Neural crest cell (in vitro differentiated cells): ENCODE data around the gene TMUB1. TPM values are rescaled to one million over a fixed set of nuclear protein-coding genes. Genes with fewer than 3 reads are reported as not detected.

ENCODE experiments used
- DNase-seq: peaks from one replicate; pipeline ENCODE4 v3.0.0; 2021; ENCODE audit warnings: low read depth, mixed read lengths, low spot score
- H3K27ac Mint-ChIP-seq: one replicate; pipeline ENCODE4 v1.8.0; 2021; ENCODE audit warnings: mild to moderate bottlenecking, mixed read lengths; ENCODE audit not compliant: unreplicated experiment
- H3K27me3 Mint-ChIP-seq: 2 replicates; pipeline ENCODE4 v1.8.0; 2021; ENCODE audit warnings: low read depth, mild to moderate bottlenecking, mixed read lengths
- H3K36me3 Mint-ChIP-seq: 2 replicates; pipeline ENCODE4 v1.8.0; 2021; ENCODE audit warnings: low read depth, mild to moderate bottlenecking, mixed read lengths
- H3K4me1 Mint-ChIP-seq: 2 replicates; pipeline ENCODE4 v1.8.0; 2021; ENCODE audit warnings: mixed read lengths
- H3K4me3 Mint-ChIP-seq: one replicate; pipeline ENCODE4 v1.8.0; 2021; ENCODE audit warnings: mild to moderate bottlenecking, mixed read lengths
- H3K9me3 Mint-ChIP-seq: 2 replicates; pipeline ENCODE4 v1.8.0; 2021; ENCODE audit warnings: mixed read lengths
- CTCF ChIP-seq: fragments of 200-600 bp; sonication (generic); conservative IDR thresholded peaks from 2 replicates; pipeline ENCODE4 v1.5.0; 2021; ENCODE audit warnings: antibody characterized with exemption, mild to moderate bottlenecking
- total RNA-seq: library from RNA; stranded (reverse); gene quantifications from 2 replicates; pipeline ENCODE4 v1.2.1, GENCODE V29; 2021

Gene TMUB1
- total RNA-seq, 1 donor from 2014 or later: 44.9 TPM

DNA sequence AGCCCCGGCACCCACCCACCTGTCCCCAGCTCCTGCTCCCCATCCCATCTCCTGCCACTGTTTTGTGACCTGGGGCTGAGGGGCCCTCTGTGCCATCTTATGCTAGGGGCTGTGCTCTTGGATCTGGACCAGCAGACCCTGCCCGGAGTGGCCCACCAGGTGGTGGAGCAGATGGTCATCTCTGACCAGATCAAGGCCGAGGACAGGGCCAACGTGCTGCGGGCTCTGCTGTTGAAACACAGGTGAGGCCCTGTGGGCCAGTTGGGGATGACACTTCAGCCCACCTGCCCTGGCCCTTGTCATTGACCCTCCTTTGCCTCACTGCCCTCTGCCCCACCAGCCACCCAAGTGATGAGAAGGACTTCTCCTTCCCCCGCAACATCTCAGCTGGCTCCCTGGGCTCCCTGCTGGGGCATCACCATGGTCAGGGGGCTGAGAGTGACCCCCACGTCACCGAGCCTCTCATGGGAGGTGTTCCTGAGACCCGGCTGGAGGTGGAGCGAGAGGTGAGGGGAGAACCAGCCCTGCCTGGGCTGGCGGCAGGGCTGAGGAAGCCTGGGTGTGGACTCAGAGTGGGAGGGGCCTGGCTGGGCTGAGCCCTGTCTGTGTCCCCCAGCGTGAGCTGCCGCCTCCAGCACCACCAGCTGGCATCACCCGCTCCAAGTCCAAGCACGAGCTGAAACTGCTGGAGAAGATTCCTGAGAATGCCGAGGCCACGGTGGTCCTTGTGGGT, 13.3 kb downstream of the TMUB1 start:
- no peak for DNase-seq
- TF ChIP-seq CTCF: no peak
- Mint-ChIP-seq H3K4me3 (no peak overlapping the region), H3K27me3 (no peaks in the 10 kb centered on the region), H3K4me1 (no peaks in the 10 kb centered on the region), H3K27ac (no peak overlapping the region), H3K9me3 (no peaks in the 10 kb centered on the region), H3K36me3 (peaks cover 2% of the 10 kb centered on the region)

GRCh38 chr7:151068069-151068773, 15.1 kb downstream of the TMUB1 start:
- TF ChIP-seq CTCF: no peak
- Mint-ChIP-seq H3K4me1 (peaks cover 3% of the 10 kb centered on the region), H3K27me3 (no peaks in the 10 kb centered on the region), H3K27ac (no peak overlapping the region), H3K36me3 (peaks cover 2% of the 10 kb centered on the region), H3K4me3 (no peak overlapping the region), H3K9me3 (no peaks in the 10 kb centered on the region)
- no peak for DNase-seq

DNA sequence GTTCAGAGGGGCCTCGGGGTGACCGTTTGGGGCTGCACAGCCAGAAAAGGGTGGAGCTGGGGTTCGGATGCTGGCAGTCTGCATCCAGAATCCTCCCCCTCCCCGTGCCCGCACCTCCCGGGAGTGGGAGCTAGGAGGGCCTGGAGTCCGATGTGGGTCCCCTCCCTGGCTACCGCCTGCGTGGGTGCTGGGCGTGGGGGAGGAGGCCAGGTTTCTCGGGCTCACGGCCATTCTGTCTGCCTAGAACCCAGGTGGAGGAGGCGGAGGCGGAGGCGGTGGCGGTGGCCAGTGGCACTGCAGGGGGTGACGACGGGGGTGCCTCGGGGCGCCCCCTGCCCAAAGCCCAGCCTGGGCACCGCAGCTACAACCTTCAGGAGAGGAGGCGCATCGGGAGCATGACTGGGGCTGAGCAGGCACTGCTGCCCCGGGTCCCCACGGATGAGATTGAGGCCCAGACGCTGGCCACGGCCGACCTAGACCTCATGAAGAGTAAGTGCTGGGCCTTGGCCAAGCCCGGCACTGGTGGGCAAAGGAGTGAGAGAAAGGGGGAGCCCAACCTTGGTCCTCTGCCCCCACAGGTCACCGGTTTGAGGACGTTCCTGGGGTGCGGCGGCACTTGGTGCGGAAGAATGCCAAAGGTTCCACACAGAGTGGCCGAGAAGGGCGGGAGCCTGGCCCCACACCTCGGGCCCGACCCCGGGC, 16.9 kb downstream of the TMUB1 start:
- H3K27ac Mint-ChIP-seq: no peak overlapping the region
- H3K9me3 Mint-ChIP-seq: no peaks in the 10 kb centered on the region
- H3K36me3 Mint-ChIP-seq: peaks cover 2% of the 10 kb centered on the region
- no peaks in the 10 kb centered on the region for H3K27me3 Mint-ChIP-seq
- no peak for TF ChIP-seq CTCF
- DNase-seq: no peak
- H3K4me1 Mint-ChIP-seq: peaks cover 12% of the 10 kb centered on the region
- no peak overlapping the region for H3K4me3 Mint-ChIP-seq

DNA sequence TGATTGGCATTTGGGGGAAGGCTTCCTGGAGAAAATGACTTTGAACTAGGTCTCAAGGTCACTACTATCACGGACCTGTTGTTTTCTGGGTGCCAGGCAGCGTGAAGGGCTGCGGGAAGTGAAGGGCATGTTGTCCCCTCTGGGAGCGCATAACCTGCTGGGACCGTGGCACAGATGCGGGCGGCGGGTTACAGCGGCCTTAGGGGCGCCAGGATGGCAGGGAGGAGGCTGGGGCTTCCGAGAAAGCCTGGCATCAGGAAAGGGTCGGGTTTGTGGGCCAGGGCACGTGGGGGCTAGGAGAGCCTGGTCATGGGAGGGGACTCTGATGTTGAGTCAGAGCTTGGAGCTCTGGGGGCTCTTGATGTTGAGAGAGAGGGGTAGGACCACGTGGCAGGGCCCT, 17.8 kb downstream of the TMUB1 start:
- Mint-ChIP-seq H3K27me3 (no peaks in the 10 kb centered on the region), H3K36me3 (peaks cover 2% of the 10 kb centered on the region), H3K4me3 (no peak overlapping the region), H3K27ac (no peak overlapping the region), H3K4me1 (peaks cover 19% of the 10 kb centered on the region), H3K9me3 (no peaks in the 10 kb centered on the region)
- no peak for TF ChIP-seq CTCF
- DNase-seq: no peak

DNA sequence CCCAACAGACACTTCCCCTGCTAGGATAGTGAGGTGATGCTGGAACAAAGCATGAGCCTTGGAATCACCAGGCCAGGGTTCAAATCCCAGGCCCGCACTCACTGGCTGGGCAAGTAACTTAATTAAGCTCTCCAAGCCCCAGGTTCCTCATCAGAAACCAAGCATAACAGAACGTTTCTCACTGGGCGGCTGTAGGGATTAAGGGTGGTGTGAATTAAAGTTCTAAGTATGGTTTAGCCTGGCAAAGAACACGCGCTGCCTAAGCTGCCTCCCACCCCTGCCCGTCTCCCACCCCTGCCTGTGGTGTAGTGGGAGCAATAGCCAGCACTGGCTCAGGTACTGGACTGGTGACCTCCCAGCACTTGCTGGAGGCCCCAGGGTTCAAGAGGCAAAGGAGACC, 18.3 kb downstream of the TMUB1 start:
- Mint-ChIP-seq H3K36me3 (peaks cover 2% of the 10 kb centered on the region), H3K9me3 (no peaks in the 10 kb centered on the region), H3K4me1 (peaks cover 20% of the 10 kb centered on the region), H3K27me3 (no peaks in the 10 kb centered on the region), H3K27ac (no peak overlapping the region), H3K4me3 (no peak overlapping the region)
- no peak for DNase-seq
- no peak for TF ChIP-seq CTCF
